Pulmonary artery endothelial cell (primary cell): ENCODE results near the gene LIFR. TPM values are rescaled to one million over a fixed set of nuclear protein-coding genes. Genes with fewer than 3 reads are reported as not detected.
A peak's percentile ranks its signal among the peaks of the same experiment; 100 is the strongest.

Experiments used
- DNase-seq: peaks from one replicate; pipeline ENCODE4 v3.0.0-alpha.2; 2011; ENCODE audit warnings: low read depth, low spot score
- total RNA-seq: library from RNA; depleted of rRNA; stranded (reverse); fragments of >200 nt; gene quantifications from 2 replicates; pipeline ENCODE4 v1.2.3, GENCODE V29; 2014

LIFR gene
- total RNA-seq, 1 donor from 2014 or later: 35.8 TPM

DNA sequence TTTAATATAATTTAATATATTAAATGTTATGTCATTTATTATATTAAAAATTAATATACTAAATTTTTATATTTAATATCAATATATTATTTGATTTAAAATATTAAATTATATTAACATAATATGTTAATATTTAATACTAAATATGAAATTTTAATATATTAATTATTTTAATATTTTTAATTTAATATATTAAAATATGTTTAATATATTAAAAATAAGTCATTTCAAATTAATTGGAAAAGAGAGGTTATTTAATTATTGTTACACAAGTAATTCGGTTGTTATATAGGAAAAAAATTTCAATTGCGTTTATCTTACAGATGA lies 114.2 kb downstream of the LIFR start:
- DNase-seq: no peak

DNA sequence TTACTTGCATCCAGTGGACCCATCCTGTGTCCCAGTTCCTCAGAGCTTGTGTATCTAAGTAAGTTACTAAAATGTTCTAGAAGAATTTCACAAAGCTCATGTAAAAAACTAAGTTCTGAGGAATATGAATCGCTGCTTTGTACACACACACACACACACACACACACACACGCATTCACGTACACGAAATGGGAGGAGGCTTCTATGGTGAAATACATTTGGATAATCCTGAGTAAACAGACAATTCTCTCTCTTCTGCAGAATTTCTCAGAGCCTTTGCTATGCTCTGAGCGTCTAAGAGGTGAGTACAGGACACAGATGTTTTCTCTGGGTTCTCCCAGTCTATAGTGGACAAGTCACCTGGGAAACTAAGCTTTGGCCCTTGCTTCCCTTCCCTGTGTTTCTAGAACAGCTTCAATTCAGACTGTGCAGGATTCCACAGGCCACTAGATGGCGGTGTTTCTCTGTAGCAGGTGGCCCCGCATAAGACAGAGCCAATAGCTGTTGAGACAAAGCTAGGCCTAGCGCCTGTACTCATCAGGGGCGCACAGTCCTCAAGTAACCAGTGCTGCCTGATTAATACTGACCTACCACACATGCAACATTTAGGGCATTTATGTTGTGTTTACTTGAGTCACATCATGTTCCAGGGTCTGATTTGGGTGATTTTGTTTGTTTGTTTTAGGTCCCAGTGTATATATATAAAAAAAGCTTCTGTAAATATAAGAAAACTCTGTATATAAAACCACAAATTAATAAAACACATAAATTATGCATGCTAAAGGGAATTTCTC lies 114.8 kb downstream of the LIFR start:
- peak; percentile 76 for DNase-seq

DNA sequence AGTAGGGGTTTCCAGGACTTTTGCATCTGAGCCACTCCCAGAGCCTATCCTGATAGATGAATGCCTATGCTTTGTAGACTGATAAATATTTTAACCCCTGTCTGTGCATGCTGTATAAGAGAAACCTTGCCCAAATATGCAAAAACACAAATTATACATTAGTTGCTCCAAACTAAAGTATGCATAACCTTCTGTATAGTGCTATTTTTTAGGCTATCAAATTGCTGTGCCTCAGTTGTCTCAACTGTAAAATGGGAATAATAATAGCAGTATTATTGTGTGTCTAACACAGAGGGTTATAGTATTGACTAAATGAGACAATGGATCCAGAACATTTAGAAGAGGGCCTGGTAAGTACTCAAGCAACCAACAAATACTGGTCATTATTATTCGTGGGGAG lies 117.7 kb downstream of the LIFR start:
- no peak for DNase-seq

DNA sequence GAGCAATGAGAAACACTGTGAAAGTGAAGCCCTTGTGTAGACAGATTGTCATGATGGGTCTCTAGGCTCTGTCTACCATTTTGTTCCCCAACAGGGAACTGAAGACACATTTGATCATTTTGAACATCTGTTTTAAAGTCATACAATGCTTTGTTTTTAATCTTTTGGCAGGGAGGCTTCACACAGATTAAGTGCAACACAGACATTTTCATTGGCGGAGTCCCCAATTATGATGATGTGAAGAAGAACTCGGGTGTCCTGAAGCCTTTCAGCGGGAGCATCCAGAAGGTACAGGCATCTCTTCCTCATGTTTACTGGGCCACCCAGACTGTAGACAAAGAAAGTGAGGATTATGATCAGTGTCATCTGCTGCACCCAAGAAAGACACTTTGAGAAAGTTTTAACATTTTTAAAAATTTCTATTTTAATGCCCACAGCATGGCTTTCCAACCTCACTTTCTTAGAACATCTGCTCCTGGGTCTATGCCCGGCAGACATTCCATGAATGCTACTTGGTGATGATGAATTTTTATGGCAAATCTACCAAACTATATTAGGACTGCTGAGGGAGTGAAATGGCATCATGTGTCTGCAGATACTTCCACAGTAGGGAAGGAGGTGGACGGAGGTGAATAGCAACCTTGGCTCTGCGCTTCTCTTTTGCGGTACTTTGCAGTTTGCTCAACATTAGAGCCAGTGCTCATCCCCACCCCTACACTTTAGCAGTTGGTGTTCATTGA lies 121.3 kb downstream of the LIFR start:
- DNase-seq: no peak

DNA sequence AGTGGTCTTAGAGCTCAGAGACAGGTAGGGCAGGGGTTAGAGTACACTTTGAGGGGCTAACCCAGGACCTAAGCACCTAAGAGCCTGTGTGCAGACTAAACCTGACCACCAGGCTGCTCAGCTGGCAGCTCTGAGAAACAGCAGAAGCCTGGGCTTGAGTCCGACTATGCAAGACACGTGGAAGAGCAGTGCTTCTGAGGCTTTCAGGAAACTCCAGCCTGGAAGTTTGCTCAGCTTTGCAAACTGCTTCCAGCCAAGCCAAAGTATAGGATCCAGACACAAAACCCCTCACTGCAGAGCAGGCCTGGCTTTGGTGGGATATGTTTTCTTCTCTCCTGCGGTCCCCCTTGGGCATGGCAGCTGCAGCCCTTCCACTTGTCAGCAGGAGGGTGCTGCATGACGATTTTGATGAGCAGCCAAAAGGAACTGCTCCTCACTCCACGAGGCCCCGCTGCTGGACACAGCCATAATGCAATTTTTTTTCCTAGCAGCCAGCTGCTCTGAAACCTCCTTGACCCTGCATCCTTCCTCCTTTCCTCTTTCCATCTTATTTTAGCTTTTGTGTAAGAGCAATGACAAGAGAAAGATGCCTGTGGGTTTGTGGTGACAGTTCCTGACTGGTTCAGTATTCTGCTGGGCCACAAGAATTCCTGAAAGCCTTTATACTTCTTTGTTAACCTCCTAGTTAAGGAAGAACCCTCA lies 123.1 kb downstream of the LIFR start:
- DNase-seq: peak; percentile 80

GRCh38 chr5:38431242-38431853 lies 125.1 kb downstream of the LIFR start:
- DNase-seq: no peak

- no peak for DNase-seq
These were observed 129.2 kb downstream of the LIFR start for GRCh38 chr5:38426986-38427950.

- no peak for DNase-seq
These were observed 130.0 kb downstream of the LIFR start for GRCh38 chr5:38426490-38426889.
